GM18870 (cell line): Measurements from ENCODE around the gene CARHSP1.
"Not testable (repeated sequence)": the region's sequence is repeated elsewhere in the genome, so short reads cannot be mapped to it uniquely, and the experiment has no call there.

Source experiments
- ATAC-seq: cut with Tn5 transposase; IDR thresholded peaks from one replicate; pipeline ENCODE4 v1.9.1; 2021; ENCODE audit warnings: moderate library complexity; ENCODE audit not compliant: unreplicated experiment

The CARHSP1 gene

DNA sequence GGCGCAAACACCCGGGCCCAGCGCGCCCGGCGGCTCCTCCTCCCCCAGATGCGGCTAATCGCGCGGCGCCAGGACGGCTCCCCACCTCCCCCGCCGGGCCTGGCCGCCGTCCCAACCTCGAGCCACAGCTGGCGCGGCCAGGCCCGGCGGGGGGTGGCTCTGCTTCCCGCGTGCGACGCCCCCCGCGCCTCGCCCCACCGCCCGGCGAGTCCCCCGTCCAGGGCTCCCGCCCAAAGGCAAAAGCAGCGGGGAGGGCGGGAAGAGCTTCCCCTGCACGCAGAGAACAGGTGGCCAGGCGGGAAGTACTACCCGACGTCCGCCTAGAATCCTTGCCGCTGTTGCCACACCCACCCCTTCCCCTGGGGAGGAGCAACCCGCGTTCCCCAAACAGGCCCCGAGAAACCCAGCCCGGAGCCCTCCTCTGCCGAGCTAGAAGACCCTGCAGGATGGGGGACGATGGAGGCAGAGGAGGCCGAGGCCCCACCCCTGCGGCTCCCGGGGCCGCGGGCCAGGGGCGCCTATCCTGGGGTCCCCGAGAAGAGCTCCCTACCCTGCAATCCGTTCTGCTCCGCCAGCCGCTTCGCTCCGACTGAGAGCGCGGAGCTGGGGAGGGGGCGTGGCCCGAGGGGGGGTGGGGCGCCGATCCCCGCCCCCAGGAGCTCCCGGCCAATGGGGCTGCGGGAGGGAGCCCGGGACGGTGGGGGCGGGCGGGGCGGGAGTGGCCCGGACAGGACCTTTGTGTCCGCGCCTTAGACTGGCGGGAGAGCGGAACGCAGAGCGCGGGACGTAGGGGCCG, at the start of gene CARHSP1:
Gene CARHSP1 (minus strand): TSS at position 591 of the 796 bp plus-strand sequence. CDS start 9,678 bp downstream, outside the sequence.
- ATAC-seq = peak; percentile 52

- not testable (repeated sequence) for ATAC-seq
Observed at GRCh38 chr16:8917336-8917735, 48.5 kb upstream of the CARHSP1 start.

- ATAC-seq = no peak
Observed at GRCh38 chr16:8916541-8917225, 47.9 kb upstream of the CARHSP1 start.

DNA sequence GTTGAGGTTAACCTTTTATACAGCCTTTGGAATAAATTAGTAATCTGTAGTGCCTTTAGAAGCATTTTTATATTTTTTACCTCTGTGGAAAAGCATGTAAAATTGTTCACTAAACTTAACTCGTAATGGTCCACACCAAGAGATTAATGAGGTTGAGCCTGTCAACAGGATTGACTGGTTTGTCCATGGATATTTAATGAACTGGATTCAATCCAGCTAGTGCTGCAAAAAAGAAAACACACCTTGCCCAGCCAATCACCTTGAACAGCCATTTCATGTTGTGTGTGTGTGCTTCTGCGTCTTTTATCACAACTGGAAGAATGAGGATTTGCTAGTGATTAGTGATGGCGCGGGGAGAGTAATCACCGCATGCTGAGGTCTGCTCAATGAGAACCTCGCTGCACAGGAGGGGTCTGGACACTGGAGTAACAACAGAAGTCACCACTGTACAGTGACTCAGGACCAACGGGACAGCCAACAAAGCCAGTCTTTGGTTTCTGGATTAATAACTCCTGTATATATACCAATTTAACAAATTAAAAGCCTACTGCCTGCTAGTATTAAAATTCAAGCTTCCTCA, 47.0 kb upstream of the CARHSP1 start:
- no peak for ATAC-seq

DNA sequence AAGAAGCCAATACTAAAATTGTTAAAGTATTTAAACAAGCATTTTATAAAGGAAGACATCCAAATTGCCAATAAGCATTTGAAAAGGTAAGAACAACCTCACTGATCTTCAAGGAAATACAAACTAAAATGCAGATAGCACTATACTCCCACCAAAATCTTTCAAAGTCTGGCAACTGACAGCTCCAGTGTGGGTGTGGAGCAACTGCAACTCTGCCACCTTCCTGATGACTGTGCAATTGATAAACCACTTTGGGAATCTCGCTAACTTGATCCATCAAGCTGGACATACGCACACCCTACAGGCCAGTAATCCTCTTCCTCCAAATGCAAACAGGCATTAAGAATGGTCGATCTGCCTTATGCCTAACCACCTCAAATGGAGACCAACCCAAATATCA, 45.3 kb upstream of the CARHSP1 start:
- no peak for ATAC-seq

DNA sequence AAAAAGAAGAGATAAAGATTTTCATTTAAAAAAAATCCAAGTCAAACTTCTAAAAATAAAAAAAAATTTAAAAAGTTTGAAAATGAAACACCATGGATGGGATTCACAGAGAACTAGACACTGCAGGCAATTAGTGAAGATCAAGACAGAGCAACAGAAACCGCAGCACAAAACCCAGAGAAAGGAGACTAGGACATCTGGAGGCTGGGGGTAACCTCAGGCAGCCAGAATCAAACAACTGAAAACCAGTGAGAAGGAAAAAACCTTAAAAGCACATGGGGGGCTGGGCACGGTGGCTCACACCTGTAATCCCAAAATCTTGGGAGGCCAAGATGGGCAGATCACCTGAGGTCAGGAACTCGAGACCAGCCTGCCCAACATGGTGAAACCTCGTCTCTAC, 44.0 kb upstream of the CARHSP1 start:
- no peak for ATAC-seq

DNA sequence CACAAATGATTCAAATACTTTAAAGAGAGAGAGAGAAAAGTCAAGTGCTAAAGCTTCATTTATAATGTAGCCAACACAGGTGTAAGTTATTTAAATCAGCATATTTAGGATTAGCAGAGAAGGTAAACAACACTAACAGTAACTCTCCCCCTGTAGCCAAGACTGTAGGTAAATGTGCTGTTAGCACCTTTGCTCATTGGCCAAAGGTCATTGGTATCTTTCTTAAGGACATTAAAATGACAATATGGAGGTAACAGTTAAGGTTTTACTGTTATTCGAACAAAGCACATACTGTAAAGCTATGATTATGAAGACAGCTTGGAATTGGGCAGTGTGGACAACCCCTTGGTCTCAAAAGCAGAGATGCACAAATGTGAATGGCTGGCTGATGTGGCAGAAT, 42.0 kb upstream of the CARHSP1 start:
- ATAC-seq = no peak

GRCh38 chr16:8908810-8909468, 40.1 kb upstream of the CARHSP1 start:
- no peak for ATAC-seq

GRCh38 chr16:8907096-8907495, 38.3 kb upstream of the CARHSP1 start:
- no peak for ATAC-seq

- ATAC-seq = no peak
Observed at GRCh38 chr16:8905795-8906591, 37.2 kb upstream of the CARHSP1 start.

- ATAC-seq = no peak
Observed at GRCh38 chr16:8905168-8905762, 36.5 kb upstream of the CARHSP1 start.

DNA sequence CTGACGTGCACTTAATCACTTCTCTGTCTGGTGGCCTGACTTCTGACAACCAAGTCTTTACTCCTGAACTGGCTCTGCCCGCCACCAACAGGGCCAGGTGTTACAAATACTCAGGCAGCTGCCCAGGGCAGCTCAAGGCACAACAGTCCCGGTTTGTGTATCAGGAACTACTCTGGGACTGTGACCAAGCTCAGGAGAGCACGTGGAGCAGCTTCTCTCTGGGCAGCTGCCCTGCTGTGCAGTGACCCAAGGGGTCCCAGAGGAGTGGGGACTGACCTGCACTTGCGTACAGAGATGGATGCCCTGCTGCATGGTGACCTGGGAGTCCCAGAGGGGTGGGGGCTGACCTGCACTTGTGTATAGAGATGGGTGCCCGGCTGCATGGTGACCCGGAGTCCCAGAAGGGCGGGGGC, 35.2 kb upstream of the CARHSP1 start:
- ATAC-seq = no peak

DNA sequence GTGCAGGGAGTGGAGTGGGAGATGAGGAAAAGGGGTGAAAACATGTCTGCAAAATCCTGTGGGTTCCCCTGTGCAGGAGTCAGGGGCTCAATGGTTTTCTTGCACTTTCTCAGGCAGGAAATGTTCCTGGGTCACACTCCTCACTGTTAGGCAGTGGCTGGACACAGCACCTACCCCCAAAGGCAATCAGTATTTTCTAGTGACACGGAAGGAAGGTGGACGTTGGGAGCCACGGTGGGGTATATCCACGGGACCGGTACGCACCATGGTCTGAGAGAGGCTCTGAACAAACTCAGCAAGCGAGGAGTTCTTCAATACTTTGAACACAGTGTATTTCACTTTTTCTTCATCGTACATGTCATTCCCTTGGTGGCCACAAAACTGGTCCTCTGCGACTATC, 34.2 kb upstream of the CARHSP1 start:
- no peak for ATAC-seq

DNA sequence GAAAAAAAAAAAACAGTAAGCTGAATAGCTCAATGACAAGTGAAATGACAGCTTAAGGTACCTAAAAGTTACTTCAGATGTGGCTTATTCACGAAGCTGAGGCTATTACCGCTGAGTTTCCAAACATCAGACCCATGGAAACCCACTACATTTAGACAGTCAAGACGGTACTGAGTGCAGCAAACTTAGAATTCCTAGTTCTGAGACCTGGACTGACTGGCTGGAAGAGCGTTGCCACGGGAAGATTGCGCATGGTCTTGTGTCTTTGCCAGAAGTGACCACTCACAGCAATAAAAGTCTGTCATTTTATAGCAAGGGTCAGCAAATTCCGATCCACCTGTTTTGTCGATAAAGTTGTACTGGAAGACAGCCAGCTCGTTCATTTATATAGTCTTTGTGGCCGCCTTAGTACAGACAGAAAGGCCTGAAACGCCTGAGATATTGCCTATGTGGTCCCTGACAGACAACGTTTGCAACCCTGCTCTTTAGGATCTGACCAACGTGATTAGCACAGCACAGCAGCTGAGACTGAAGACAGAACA, 32.6 kb upstream of the CARHSP1 start:
- ATAC-seq = no peak

DNA sequence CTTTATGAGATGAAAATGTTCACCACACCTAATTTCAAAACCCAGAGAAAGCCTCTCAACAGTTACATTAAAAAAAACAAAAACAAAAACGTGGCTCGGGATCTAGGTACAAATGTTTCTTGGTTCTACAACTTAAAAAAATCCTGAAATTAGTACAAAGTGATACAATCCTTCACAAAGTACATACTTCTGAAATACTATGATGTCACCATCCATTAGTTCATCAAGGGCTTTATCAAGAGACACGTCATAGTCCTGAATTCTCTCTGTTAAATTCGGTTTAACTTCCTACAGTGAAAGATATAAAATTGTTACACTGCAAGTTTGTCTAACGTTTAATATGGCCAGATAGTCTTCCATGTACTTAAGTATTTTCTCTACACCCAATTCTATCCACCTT, 31.5 kb upstream of the CARHSP1 start:
- ATAC-seq = no peak

- ATAC-seq = no peak
Observed at GRCh38 chr16:8899709-8900317, 31.0 kb upstream of the CARHSP1 start.

- no peak for ATAC-seq
Observed at GRCh38 chr16:8898660-8899318, 30.0 kb upstream of the CARHSP1 start.

- ATAC-seq = no peak
Observed at GRCh38 chr16:8894736-8895334, 26.0 kb upstream of the CARHSP1 start.
